MV-4-11 (cell line): ENCODE results near the gene GPR15LG.

Source experiments
- DNase-seq: peaks from one replicate; lab custom pipeline; 2025; lab: John Stamatoyannopoulos, UW

Gene GPR15LG

GRCh38 chr10:84193846-84194423 lies 20.3 kb downstream of the GPR15LG start:
- DNase-seq = no peak

GRCh38 chr10:84194424-84195043 lies 20.9 kb downstream of the GPR15LG start, which contains the start of gene CDHR1:
Gene CDHR1, plus strand, starts transcription at chr10:84194537. Its CDS starts 224 bp downstream, at chr10:84194761.
- DNase-seq = peak; percentile 28

- DNase-seq = no peak
Observed at GRCh38 chr10:84195044-84195830, 21.6 kb downstream of the GPR15LG start.

GRCh38 chr10:84196083-84196482 lies 22.5 kb downstream of the GPR15LG start:
- no peak for DNase-seq

- no peak for DNase-seq
Observed at GRCh38 chr10:84196941-84197340, 23.3 kb downstream of the GPR15LG start.

GRCh38 chr10:84197643-84198042 lies 24.0 kb downstream of the GPR15LG start:
- DNase-seq = no peak

- no peak for DNase-seq
Observed at GRCh38 chr10:84198206-84198915, 24.8 kb downstream of the GPR15LG start.

- DNase-seq = no peak
Observed at GRCh38 chr10:84200537-84201243, 27.1 kb downstream of the GPR15LG start.

GRCh38 chr10:84201244-84201606 lies 27.6 kb downstream of the GPR15LG start:
- no peak for DNase-seq

GRCh38 chr10:84201682-84202081 lies 28.1 kb downstream of the GPR15LG start:
- no peak for DNase-seq

GRCh38 chr10:84202349-84202748 lies 28.7 kb downstream of the GPR15LG start:
- DNase-seq = no peak

GRCh38 chr10:84204122-84204521 lies 30.5 kb downstream of the GPR15LG start:
- DNase-seq = peak; percentile 7

- DNase-seq = no peak
Observed at GRCh38 chr10:84204610-84205009, 31.0 kb downstream of the GPR15LG start.

- DNase-seq = peak; percentile 37
Observed at GRCh38 chr10:84205049-84205852, 31.6 kb downstream of the GPR15LG start.

- no peak for DNase-seq
Observed at GRCh38 chr10:84205853-84206525, 32.4 kb downstream of the GPR15LG start.

- DNase-seq = no peak
Observed at GRCh38 chr10:84208023-84208422, 34.4 kb downstream of the GPR15LG start.

GRCh38 chr10:84211566-84211965 lies 38.0 kb downstream of the GPR15LG start:
- DNase-seq = no peak

GRCh38 chr10:84212014-84212413 lies 38.4 kb downstream of the GPR15LG start:
- no peak for DNase-seq

- no peak for DNase-seq
Observed at GRCh38 chr10:84213076-84213475, 39.5 kb downstream of the GPR15LG start.

- DNase-seq = no peak
Observed at GRCh38 chr10:84214046-84214572, 40.5 kb downstream of the GPR15LG start.
